Measurements from ENCODE around the gene PDE1C.

Gene PDE1C

DNA sequence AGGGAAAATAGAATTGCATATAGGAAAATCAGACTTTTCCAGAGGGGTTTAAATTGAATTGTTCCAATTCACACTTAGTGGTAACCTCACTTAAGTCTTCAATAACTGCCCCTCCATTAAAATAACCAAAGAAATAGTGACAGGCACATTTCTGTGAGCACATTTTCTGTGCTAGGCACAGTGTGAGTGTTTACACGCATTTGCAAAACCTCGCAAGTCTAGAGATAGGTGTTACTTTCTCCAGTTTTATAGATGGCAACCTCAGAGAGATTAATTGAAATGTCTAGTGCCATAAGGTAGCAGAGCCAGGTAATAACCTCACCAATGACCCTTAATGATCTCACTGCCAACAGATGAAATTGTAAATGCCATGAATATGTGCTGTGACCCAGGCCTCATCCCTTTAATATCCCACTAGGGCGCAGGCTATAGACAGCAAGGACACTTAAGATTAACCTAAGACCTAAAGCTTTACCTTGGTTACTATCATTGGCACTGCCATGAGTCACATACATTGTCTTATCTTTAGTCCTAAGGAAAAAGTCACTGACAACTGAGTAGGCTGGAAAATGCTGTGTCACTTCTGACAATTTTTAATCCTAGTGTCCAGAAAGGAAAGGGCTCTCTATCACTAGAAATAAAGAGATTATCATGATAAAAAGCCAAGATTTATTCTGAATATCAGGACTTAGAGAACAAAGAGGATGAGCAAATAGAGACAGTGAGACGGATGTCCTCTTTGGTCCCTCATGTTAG is 195.4 kb downstream of the PDE1C start:
- no peaks in the 10 kb centered on the region for H3K36me3 ChIP-seq (ENCODE audit: insufficient read depth, low read length)
- TF ChIP-seq CTCF (conservative IDR thresholded peaks at IDR 0.05; ENCODE audit: low read length) (no peak), EZH2phosphoT487 (IDR thresholded peaks at IDR 0.05; ENCODE audit: borderline replicate concordance) (no peak)
- H3K79me2 ChIP-seq (ENCODE audit: insufficient read depth, low read length) = no peaks in the 10 kb centered on the region
- H3K9ac ChIP-seq (ENCODE audit: low read depth, low read length, poor library complexity, severe bottlenecking) = no peak overlapping the region
- H3K4me3 ChIP-seq (ENCODE audit: low read length, poor library complexity, severe bottlenecking) = no peak overlapping the region
- no peaks in the 10 kb centered on the region for H3F3A ChIP-seq (ENCODE audit: low read depth)
- no peaks in the 10 kb centered on the region for H3K9me3 ChIP-seq (ENCODE audit: insufficient read depth, low read depth, low read length)
- no peak overlapping the region for H3K4me2 ChIP-seq (ENCODE audit: low read depth, low read length, poor library complexity, severe bottlenecking)
- H4K20me1 ChIP-seq (ENCODE audit: insufficient read depth, low read length, poor library complexity, severe bottlenecking) = no peaks in the 10 kb centered on the region
- no peaks in the 10 kb centered on the region for H3K4me1 ChIP-seq (ENCODE audit: insufficient read depth, low read length, poor library complexity, severe bottlenecking)
- H2AFZ ChIP-seq (ENCODE audit: low read length) = no peak overlapping the region
- no peaks in the 10 kb centered on the region for H3K27me3 ChIP-seq (ENCODE audit: insufficient read depth, low read length, poor library complexity, severe bottlenecking)
- no peaks in the 10 kb centered on the region for H3K9me2 ChIP-seq (replicated peaks; ENCODE audit: low read depth, low read length)

GRCh38 chr7:31873816-31874597 is 196.2 kb downstream of the PDE1C start:
- Histone ChIP-seq H4K20me1 (ENCODE audit: insufficient read depth, low read length, poor library complexity, severe bottlenecking) (no peaks in the 10 kb centered on the region), H3K4me2 (ENCODE audit: low read depth, low read length, poor library complexity, severe bottlenecking) (no peak overlapping the region), H3K9me3 (ENCODE audit: insufficient read depth, low read depth, low read length) (no peaks in the 10 kb centered on the region), H3K36me3 (ENCODE audit: insufficient read depth, low read length) (no peaks in the 10 kb centered on the region), H3K4me3 (ENCODE audit: low read length, poor library complexity, severe bottlenecking) (no peak overlapping the region), H2AFZ (ENCODE audit: low read length) (no peak overlapping the region), H3K27me3 (ENCODE audit: insufficient read depth, low read length, poor library complexity, severe bottlenecking) (no peaks in the 10 kb centered on the region), H3K4me1 (ENCODE audit: insufficient read depth, low read length, poor library complexity, severe bottlenecking) (no peaks in the 10 kb centered on the region), H3K9me2 (replicated peaks; ENCODE audit: low read depth, low read length) (no peaks in the 10 kb centered on the region), H3K79me2 (ENCODE audit: insufficient read depth, low read length) (no peaks in the 10 kb centered on the region), H3K9ac (ENCODE audit: low read depth, low read length, poor library complexity, severe bottlenecking) (no peak overlapping the region), H3F3A (ENCODE audit: low read depth) (no peaks in the 10 kb centered on the region)
- TF ChIP-seq CTCF (conservative IDR thresholded peaks at IDR 0.05; ENCODE audit: low read length) (no peak), EZH2phosphoT487 (IDR thresholded peaks at IDR 0.05; ENCODE audit: borderline replicate concordance) (no peak)

DNA sequence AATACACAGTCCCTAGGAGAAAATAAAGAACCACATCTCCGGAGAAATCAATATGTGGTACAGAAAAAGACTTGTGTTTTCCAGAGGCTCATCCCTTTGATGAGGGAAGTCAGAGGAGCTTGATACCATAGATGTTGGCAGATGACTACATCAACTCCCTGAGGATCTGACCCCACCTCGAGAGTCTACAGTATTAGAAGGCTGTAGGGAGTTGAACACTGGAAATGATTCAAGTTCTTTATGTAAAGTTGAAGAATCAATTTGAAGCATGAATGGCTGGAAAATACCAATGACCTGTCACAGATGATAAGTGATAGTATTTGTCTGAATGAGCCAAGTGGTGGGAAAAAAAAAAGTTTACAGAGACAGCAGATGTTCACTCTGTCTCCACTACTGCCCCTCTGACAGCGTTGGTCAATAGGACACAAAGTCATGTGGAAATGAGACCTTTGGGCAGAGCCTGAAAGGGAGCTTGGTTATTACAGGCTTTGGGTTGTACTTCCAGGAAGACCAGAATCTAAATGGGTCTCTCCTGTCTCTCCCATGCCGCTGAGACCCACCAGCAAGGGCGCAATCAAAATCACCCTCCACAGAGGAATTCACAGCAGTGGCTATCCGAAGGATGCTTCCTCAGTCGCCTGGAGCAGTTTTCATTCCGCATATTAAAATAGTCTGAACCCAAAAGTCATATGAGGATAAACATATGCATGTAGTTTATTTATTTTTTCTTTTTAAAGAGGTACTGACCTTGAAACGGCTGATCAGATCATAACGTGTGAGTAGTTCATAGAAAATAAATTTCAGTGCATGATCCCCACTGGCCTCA is 197.4 kb downstream of the PDE1C start:
- no peaks in the 10 kb centered on the region for H3K9me2 ChIP-seq (replicated peaks; ENCODE audit: low read depth, low read length)
- TF ChIP-seq CTCF (conservative IDR thresholded peaks at IDR 0.05; ENCODE audit: low read length) (no peak), EZH2phosphoT487 (IDR thresholded peaks at IDR 0.05; ENCODE audit: borderline replicate concordance) (no peak)
- H3K4me1 ChIP-seq (ENCODE audit: insufficient read depth, low read length, poor library complexity, severe bottlenecking) = no peaks in the 10 kb centered on the region
- H3K79me2 ChIP-seq (ENCODE audit: insufficient read depth, low read length) = no peaks in the 10 kb centered on the region
- H3K36me3 ChIP-seq (ENCODE audit: insufficient read depth, low read length) = no peaks in the 10 kb centered on the region
- no peaks in the 10 kb centered on the region for H4K20me1 ChIP-seq (ENCODE audit: insufficient read depth, low read length, poor library complexity, severe bottlenecking)
- H3K9me3 ChIP-seq (ENCODE audit: insufficient read depth, low read depth, low read length) = no peaks in the 10 kb centered on the region
- H3K4me3 ChIP-seq (ENCODE audit: low read length, poor library complexity, severe bottlenecking) = no peak overlapping the region
- H3K27me3 ChIP-seq (ENCODE audit: insufficient read depth, low read length, poor library complexity, severe bottlenecking) = no peaks in the 10 kb centered on the region
- no peak overlapping the region for H2AFZ ChIP-seq (ENCODE audit: low read length)
- H3K4me2 ChIP-seq (ENCODE audit: low read depth, low read length, poor library complexity, severe bottlenecking) = no peak overlapping the region
- H3F3A ChIP-seq (ENCODE audit: low read depth) = no peaks in the 10 kb centered on the region
- H3K9ac ChIP-seq (ENCODE audit: low read depth, low read length, poor library complexity, severe bottlenecking) = no peak overlapping the region
